NT2/D1 (cell line): ENCODE data around the gene OGFR.

ENCODE experiments used
- SUZ12 ChIP-seq: IDR thresholded peaks from 2 replicates; pipeline ENCODE4 v1.6.1; 2011; ENCODE audit not compliant: insufficient read length, insufficient read depth; ENCODE audit errors: extremely low read depth
- YY1 ChIP-seq: IDR thresholded peaks from 2 replicates; pipeline ENCODE4 v1.6.1; 2011; ENCODE audit not compliant: insufficient read length, insufficient read depth

- TF ChIP-seq YY1 (no peak), SUZ12 (no peak)
These were observed 15.8 kb downstream of the OGFR start for GRCh38 chr20:62820208-62820961.
